GM21717 (cell line): ENCODE results near the gene ABHD12.

Experiments
- ATAC-seq: cut with Tn5 transposase; IDR thresholded peaks from one replicate; pipeline ENCODE4 v1.9.1; 2021; ENCODE audit warnings: mild to moderate bottlenecking, moderate library complexity; ENCODE audit not compliant: unreplicated experiment

Gene ABHD12

GRCh38 chr20:25382704-25383370 lies 7.8 kb downstream of the ABHD12 start:
- no peak for ATAC-seq

GRCh38 chr20:25380945-25381614 lies 9.6 kb downstream of the ABHD12 start:
- ATAC-seq = no peak

GRCh38 chr20:25378884-25379733 lies 11.5 kb downstream of the ABHD12 start:
- no peak for ATAC-seq

- no peak for ATAC-seq
Observed at GRCh38 chr20:25378189-25378883, 12.3 kb downstream of the ABHD12 start.

GRCh38 chr20:25376886-25377285 lies 13.7 kb downstream of the ABHD12 start:
- ATAC-seq = no peak

- no peak for ATAC-seq
Observed at GRCh38 chr20:25376236-25376635, 14.4 kb downstream of the ABHD12 start.

GRCh38 chr20:25374842-25375241 lies 15.8 kb downstream of the ABHD12 start:
- no peak for ATAC-seq

GRCh38 chr20:25372584-25373336 lies 17.9 kb downstream of the ABHD12 start:
- no peak for ATAC-seq

- no peak for ATAC-seq
Observed at GRCh38 chr20:25369971-25370370, 20.7 kb downstream of the ABHD12 start.

- no peak for ATAC-seq
Observed at GRCh38 chr20:25369529-25369928, 21.1 kb downstream of the ABHD12 start.

- no peak for ATAC-seq
Observed at GRCh38 chr20:25368976-25369375, 21.7 kb downstream of the ABHD12 start.

GRCh38 chr20:25368526-25368925 lies 22.1 kb downstream of the ABHD12 start:
- no peak for ATAC-seq

GRCh38 chr20:25364879-25365699 lies 25.5 kb downstream of the ABHD12 start:
- ATAC-seq = no peak

- ATAC-seq = no peak
Observed at GRCh38 chr20:25364180-25364788, 26.4 kb downstream of the ABHD12 start.

- ATAC-seq = no peak
Observed at GRCh38 chr20:25361287-25361683, 29.4 kb downstream of the ABHD12 start.

- no peak for ATAC-seq
Observed at GRCh38 chr20:25360631-25361286, 29.9 kb downstream of the ABHD12 start.

- ATAC-seq = no peak
Observed at GRCh38 chr20:25356271-25356933, 34.2 kb downstream of the ABHD12 start.

- no peak for ATAC-seq
Observed at GRCh38 chr20:25355866-25356265, 34.8 kb downstream of the ABHD12 start.
